NOMO-1 (cell line): ENCODE measurements around the gene ATOSA.

ENCODE experiments used
- DNase-seq, 2 experiments: peaks; one replicate each; lab custom pipeline; 2025; ENCODE audit not compliant: unreplicated experiment in 2 of 2; lab: John Stamatoyannopoulos, UW

Gene ATOSA

GRCh38 chr15:52689562-52689961, 10.4 kb upstream of the ATOSA start:
- DNase-seq, result no peak

GRCh38 chr15:52683580-52683979, 4.4 kb upstream of the ATOSA start:
- DNase-seq, result peak in 1 of 2 experiments; percentile 44

- DNase-seq, result peak; percentile 53 to 85
These were observed 3.6 kb upstream of the ATOSA start for GRCh38 chr15:52682781-52683180.

GRCh38 chr15:52682200-52682599, 3.0 kb upstream of the ATOSA start:
- DNase-seq, result no peak

GRCh38 chr15:52681441-52681840, 2.3 kb upstream of the ATOSA start:
- DNase-seq, result no peak

GRCh38 chr15:52680761-52681160, 1.6 kb upstream of the ATOSA start:
- no peak for DNase-seq

- no peak for DNase-seq
These were observed 828 bp upstream of the ATOSA start for GRCh38 chr15:52680041-52680391.

- peak; percentile 32 to 40 for DNase-seq
These were observed 538 bp downstream of the ATOSA start for GRCh38 chr15:52678468-52679231.

GRCh38 chr15:52677593-52678467, 1.4 kb downstream of the ATOSA start:
- DNase-seq, result peak; percentile 59 to 62

- DNase-seq, result no peak
These were observed 4.4 kb downstream of the ATOSA start for GRCh38 chr15:52674831-52675230.

GRCh38 chr15:52673734-52674133, 5.5 kb downstream of the ATOSA start:
- DNase-seq, result peak in 1 of 2 experiments; percentile 19

GRCh38 chr15:52673312-52673711, 5.9 kb downstream of the ATOSA start:
- no peak for DNase-seq

GRCh38 chr15:52672661-52673060, 6.5 kb downstream of the ATOSA start:
- DNase-seq, result no peak

- DNase-seq, result no peak
These were observed 9.1 kb downstream of the ATOSA start for GRCh38 chr15:52670087-52670486.

GRCh38 chr15:52668133-52668532, 11.1 kb downstream of the ATOSA start:
- DNase-seq, result no peak

- no peak for DNase-seq
These were observed 11.6 kb downstream of the ATOSA start for GRCh38 chr15:52667597-52667996.

- no peak for DNase-seq
These were observed 15.5 kb downstream of the ATOSA start for GRCh38 chr15:52663536-52664294.

GRCh38 chr15:52661909-52662308, 17.3 kb downstream of the ATOSA start:
- DNase-seq, result no peak

GRCh38 chr15:52660192-52660591, 19.0 kb downstream of the ATOSA start:
- no peak for DNase-seq

- DNase-seq, result no peak
These were observed 20.2 kb downstream of the ATOSA start for GRCh38 chr15:52658955-52659354.

- no peak for DNase-seq
These were observed 21.9 kb downstream of the ATOSA start for GRCh38 chr15:52657338-52657737.
